GM18511 (cell line): ENCODE measurements around the gene WBP2.
A peak's percentile ranks its signal among the peaks of the same experiment; 100 is the strongest.
"Not testable (repeated sequence)": the region's sequence is repeated elsewhere in the genome, so short reads cannot be mapped to it uniquely, and the experiment has no call there.

ENCODE experiments used
- ATAC-seq: cut with Tn5 transposase; IDR thresholded peaks from one replicate; pipeline ENCODE4 v1.9.1; 2021; ENCODE audit warnings: mild to moderate bottlenecking, moderate library complexity; ENCODE audit not compliant: unreplicated experiment

WBP2 gene

GRCh38 chr17:75889454-75889853 is 34.3 kb upstream of the WBP2 start:
- no peak for ATAC-seq

GRCh38 chr17:75888484-75888883 is 33.3 kb upstream of the WBP2 start:
- no peak for ATAC-seq

- ATAC-seq, result not testable (repeated sequence)
Measured at GRCh38 chr17:75885860-75886259, 30.7 kb upstream of the WBP2 start.

- no peak for ATAC-seq
Measured at GRCh38 chr17:75885431-75885830, 30.3 kb upstream of the WBP2 start.

GRCh38 chr17:75881678-75882454 is 26.7 kb upstream of the WBP2 start:
- no peak for ATAC-seq

GRCh38 chr17:75880266-75880665 is 25.1 kb upstream of the WBP2 start:
- ATAC-seq, result no peak

GRCh38 chr17:75878174-75878998 is 23.3 kb upstream of the WBP2 start, which contains the start of gene TRIM47:
TSS of gene TRIM47 (minus strand) at chr17:75878581. CDS start at chr17:75878548, 33 bp downstream.
- ATAC-seq, result peak; percentile 28

GRCh38 chr17:75877752-75878173 is 22.6 kb upstream of the WBP2 start:
- ATAC-seq, result peak; percentile 73

GRCh38 chr17:75876938-75877751 is 22.0 kb upstream of the WBP2 start:
- ATAC-seq, result peak; percentile 25

GRCh38 chr17:75876190-75876937 is 21.2 kb upstream of the WBP2 start:
- no peak for ATAC-seq

GRCh38 chr17:75875940-75876189 is 20.7 kb upstream of the WBP2 start:
- ATAC-seq, result no peak

- no peak for ATAC-seq
Measured at GRCh38 chr17:75875182-75875939, 20.2 kb upstream of the WBP2 start.

GRCh38 chr17:75874323-75875181 is 19.4 kb upstream of the WBP2 start:
- no peak for ATAC-seq

GRCh38 chr17:75873587-75874322 is 18.6 kb upstream of the WBP2 start:
- ATAC-seq, result no peak

GRCh38 chr17:75872434-75873351 is 17.6 kb upstream of the WBP2 start:
- no peak for ATAC-seq

GRCh38 chr17:75870228-75870627 is 15.1 kb upstream of the WBP2 start:
- not testable (repeated sequence) for ATAC-seq
